DMS114 treated with DMSO at 0.1 percent for 48 hours (cell line): ENCODE data around the gene MDN1.
"Not testable (repeated sequence)": the region's sequence is repeated elsewhere in the genome, so short reads cannot be mapped to it uniquely, and the experiment has no call there.

ENCODE experiments used
- DNase-seq: peaks from one replicate; lab custom pipeline; 2025; ENCODE audit not compliant: unreplicated experiment; lab: John Stamatoyannopoulos, UW

MDN1 gene

GRCh38 chr6:89661559-89661958 lies 158.0 kb downstream of the MDN1 start:
- DNase-seq: no peak

- no peak for DNase-seq
These were observed 158.6 kb downstream of the MDN1 start for GRCh38 chr6:89660981-89661380.

GRCh38 chr6:89657445-89658158 lies 162.0 kb downstream of the MDN1 start:
- DNase-seq: no peak

GRCh38 chr6:89655122-89655521 lies 164.5 kb downstream of the MDN1 start:
- DNase-seq: no peak

GRCh38 chr6:89650579-89650978 lies 169.0 kb downstream of the MDN1 start:
- no peak for DNase-seq

- no peak for DNase-seq
These were observed 169.9 kb downstream of the MDN1 start for GRCh38 chr6:89649682-89650081.

- no peak for DNase-seq
These were observed 174.7 kb downstream of the MDN1 start for GRCh38 chr6:89644864-89645263.

GRCh38 chr6:89643406-89643805 lies 176.2 kb downstream of the MDN1 start:
- DNase-seq: no peak

GRCh38 chr6:89642956-89643355 lies 176.6 kb downstream of the MDN1 start:
- DNase-seq: no peak

GRCh38 chr6:89641581-89641980 lies 178.0 kb downstream of the MDN1 start:
- DNase-seq: not testable (repeated sequence)

- DNase-seq: no peak
These were observed 178.8 kb downstream of the MDN1 start for GRCh38 chr6:89640804-89641203.

- DNase-seq: peak; percentile 84
These were observed 181.0 kb downstream of the MDN1 start, which contains the start of gene LYRM2 for GRCh38 chr6:89638320-89639195. Gene LYRM2 (minus strand): TSS chr6:89638747. CDS start chr6:89638716, 31 bp downstream.

GRCh38 chr6:89637960-89638319 lies 181.7 kb downstream of the MDN1 start:
- no peak for DNase-seq

GRCh38 chr6:89636412-89636811 lies 183.2 kb downstream of the MDN1 start:
- DNase-seq: not testable (repeated sequence)

- DNase-seq: no peak
These were observed 189.1 kb downstream of the MDN1 start for GRCh38 chr6:89630488-89630887.

GRCh38 chr6:89623749-89624148 lies 195.8 kb downstream of the MDN1 start:
- DNase-seq: no peak

- DNase-seq: no peak
These were observed 200.0 kb downstream of the MDN1 start for GRCh38 chr6:89619567-89619966.

- no peak for DNase-seq
These were observed 201.6 kb downstream of the MDN1 start for GRCh38 chr6:89618026-89618425.

- no peak for DNase-seq
These were observed 203.1 kb downstream of the MDN1 start for GRCh38 chr6:89616531-89616930.

- no peak for DNase-seq
These were observed 203.7 kb downstream of the MDN1 start for GRCh38 chr6:89615882-89616281.

GRCh38 chr6:89613790-89614189 lies 205.8 kb downstream of the MDN1 start:
- no peak for DNase-seq

- no peak for DNase-seq
These were observed 207.5 kb downstream of the MDN1 start for GRCh38 chr6:89612121-89612520.
